ENCODE data around the gene FLACC1. TPM values are rescaled to one million over a fixed set of nuclear protein-coding genes. Genes with fewer than 3 reads are reported as not detected.
A peak's percentile ranks its signal among the peaks of the same experiment; 100 is the strongest.

FLACC1 gene
- total RNA-seq, 1 experiment from 2014 or later, result 0.26 TPM

- intact Hi-C loops (cut with micrococcal nuclease), result no loop called here
- no peak for DNase-seq
- H3K9me3 ChIP-seq (ENCODE audit: low read length), result no peaks in the 10 kb centered on the region
- no peak overlapping the region for H2AFZ ChIP-seq (ENCODE audit: low read length)
- BruUV-seq (replicated peaks), result no TSS peak
- H3K9ac ChIP-seq (ENCODE audit: low read length), result no peak overlapping the region
- no peak for ATAC-seq
- H3K36me3 ChIP-seq (ENCODE audit: low read depth, low read length), result peaks cover 37% of the 10 kb centered on the region
- ChIA-PET POLR2A (ENCODE audit: unreplicated experiment) (no interaction called here), CTCF (no interaction called here)
- H3K9me2 ChIP-seq (replicated peaks; ENCODE audit: low read length), result no peaks in the 10 kb centered on the region
- no peaks in the 10 kb centered on the region for H3K4me1 ChIP-seq (ENCODE audit: insufficient read depth, low read length)
- TF ChIP-seq EZH2 (IDR thresholded peaks at IDR 0.05; ENCODE audit: low read length, unreplicated experiment), result no peak
- no peak for TF ChIP-seq EZH2phosphoT487 (IDR thresholded peaks at IDR 0.05; ENCODE audit: borderline replicate concordance, low read length)
- 0 out of 2 replicates have a peak, but pooled peaks have one; percentile 28 for TF ChIP-seq CTCF (conservative IDR thresholded peaks at IDR 0.05; ENCODE audit: low read depth, low read length)
- H3F3A ChIP-seq (ENCODE audit: low read length, unreplicated experiment), result no peaks in the 10 kb centered on the region
- no peak overlapping the region for H3K4me3 ChIP-seq (ENCODE audit: low read length)
- H3K4me2 ChIP-seq (ENCODE audit: low read length), result no peak overlapping the region
- no peak overlapping the region for H3K27ac ChIP-seq (ENCODE audit: low read length)
- no peaks in the 10 kb centered on the region for H3K79me2 ChIP-seq (ENCODE audit: low read length)
- no peaks in the 10 kb centered on the region for H3K27me3 ChIP-seq (ENCODE audit: low read length)
- no peaks in the 10 kb centered on the region for H4K20me1 ChIP-seq (ENCODE audit: low read length)
Measured at GRCh38 chr2:201275990-201276389, 81.2 kb downstream of the FLACC1 start.

- POLR2A ChIA-PET (ENCODE audit: unreplicated experiment), result no interaction called here
- no TSS peak for BruUV-seq (replicated peaks)
Measured at GRCh38 chr2:201275069-201275468, 82.1 kb downstream of the FLACC1 start.

More at GRCh38 chr2:201275069-201275468, 82.1 kb downstream of the FLACC1 start:
- no peaks in the 10 kb centered on the region for H3K9me2 ChIP-seq (replicated peaks; ENCODE audit: low read length)
- no peak overlapping the region for H3K4me3 ChIP-seq (ENCODE audit: low read length)
- no peak overlapping the region for H3K9ac ChIP-seq (ENCODE audit: low read length)
- H3K27me3 ChIP-seq (ENCODE audit: low read length), result no peaks in the 10 kb centered on the region
- CTCF ChIA-PET, result no interaction called here
- DNase-seq, result no peak
- no peaks in the 10 kb centered on the region for H3K9me3 ChIP-seq (ENCODE audit: low read length)
- H3K4me2 ChIP-seq (ENCODE audit: low read length), result no peak overlapping the region
- TF ChIP-seq CTCF (conservative IDR thresholded peaks at IDR 0.05; ENCODE audit: low read depth, low read length), result no peak
- TF ChIP-seq EZH2phosphoT487 (IDR thresholded peaks at IDR 0.05; ENCODE audit: borderline replicate concordance, low read length), result no peak
- TF ChIP-seq EZH2 (IDR thresholded peaks at IDR 0.05; ENCODE audit: low read length, unreplicated experiment), result no peak
- intact Hi-C loops (cut with micrococcal nuclease), result no loop called here
- H3K27ac ChIP-seq (ENCODE audit: low read length), result no peak overlapping the region
- H3K79me2 ChIP-seq (ENCODE audit: low read length), result no peaks in the 10 kb centered on the region
- H3K36me3 ChIP-seq (ENCODE audit: low read depth, low read length), result peaks cover 39% of the 10 kb centered on the region
- no peak for ATAC-seq
- H4K20me1 ChIP-seq (ENCODE audit: low read length), result no peaks in the 10 kb centered on the region
- H3F3A ChIP-seq (ENCODE audit: low read length, unreplicated experiment), result no peaks in the 10 kb centered on the region
- H2AFZ ChIP-seq (ENCODE audit: low read length), result no peak overlapping the region
- no peaks in the 10 kb centered on the region for H3K4me1 ChIP-seq (ENCODE audit: insufficient read depth, low read length)
